8988T (cell line): ENCODE results near the gene ALKBH8.
"Not testable (repeated sequence)": the region's sequence is repeated elsewhere in the genome, so short reads cannot be mapped to it uniquely, and the experiment has no call there.

Source experiments
- DNase-seq: peaks from one replicate; pipeline ENCODE4 v3.0.0; 2011

The ALKBH8 gene

GRCh38 chr11:107576497-107577345 lies 11.2 kb upstream of the ALKBH8 start:
- not testable (repeated sequence) for DNase-seq

- no peak for DNase-seq
Measured at GRCh38 chr11:107573438-107573837, 7.9 kb upstream of the ALKBH8 start.

GRCh38 chr11:107570015-107570414 lies 4.5 kb upstream of the ALKBH8 start:
- no peak for DNase-seq

GRCh38 chr11:107567739-107568335 lies 2.3 kb upstream of the ALKBH8 start:
- DNase-seq = no peak

- DNase-seq = no peak
Measured at GRCh38 chr11:107566569-107566968, 1.0 kb upstream of the ALKBH8 start.

- DNase-seq = not testable (repeated sequence)
Measured at GRCh38 chr11:107565955-107566501, 493 bp upstream of the ALKBH8 start.

- DNase-seq = no peak
Measured at GRCh38 chr11:107564877-107565218, 687 bp downstream of the ALKBH8 start.

- DNase-seq = no peak
Measured at GRCh38 chr11:107563702-107564101, 1.8 kb downstream of the ALKBH8 start.

- DNase-seq = no peak
Measured at GRCh38 chr11:107562647-107563208, 2.8 kb downstream of the ALKBH8 start.

GRCh38 chr11:107561688-107562087 lies 3.8 kb downstream of the ALKBH8 start:
- DNase-seq = no peak

GRCh38 chr11:107550304-107550703 lies 15.2 kb downstream of the ALKBH8 start:
- DNase-seq = no peak

- no peak for DNase-seq
Measured at GRCh38 chr11:107549954-107550285, 15.6 kb downstream of the ALKBH8 start.

GRCh38 chr11:107549253-107549953 lies 16.1 kb downstream of the ALKBH8 start:
- DNase-seq = no peak

- no peak for DNase-seq
Measured at GRCh38 chr11:107547961-107548360, 17.6 kb downstream of the ALKBH8 start.

GRCh38 chr11:107545101-107545514 lies 20.4 kb downstream of the ALKBH8 start:
- no peak for DNase-seq

- no peak for DNase-seq
Measured at GRCh38 chr11:107538821-107539220, 26.7 kb downstream of the ALKBH8 start.

GRCh38 chr11:107538239-107538638 lies 27.3 kb downstream of the ALKBH8 start:
- DNase-seq = no peak

- not testable (repeated sequence) for DNase-seq
Measured at GRCh38 chr11:107537155-107537554, 28.4 kb downstream of the ALKBH8 start.

GRCh38 chr11:107526197-107526596 lies 39.3 kb downstream of the ALKBH8 start:
- DNase-seq = no peak

GRCh38 chr11:107508858-107509244 lies 56.7 kb downstream of the ALKBH8 start:
- no peak for DNase-seq

- no peak for DNase-seq
Measured at GRCh38 chr11:107508201-107508857, 57.2 kb downstream of the ALKBH8 start.

GRCh38 chr11:107505647-107506225 lies 59.8 kb downstream of the ALKBH8 start:
- DNase-seq = no peak
